Kidney (tissue), 14 donors: ENCODE measurements around the gene EEPD1. TPM values are rescaled to one million over a fixed set of nuclear protein-coding genes. Genes with fewer than 3 reads are reported as not detected.

ENCODE experiments used
- DNase-seq, 5 donors: peaks; one replicate each; pipeline ENCODE4 v3.0.0-alpha.2; 2013 to 2020
- FAIRE-seq: peaks from 2 replicates; lab custom pipeline; 2012; peaks lifted over from hg19 to GRCh38; lab: Jason Lieb, UNC
- H3K27ac ChIP-seq, 2 donors: one replicate each; pipeline ENCODE4 v1.7.0; 2013; ENCODE audit warnings: low read depth in 2 of 2, low read length in 2 of 2, inconsistent platforms in 1 of 2
- H3K27me3 ChIP-seq: one replicate; pipeline ENCODE4 v1.7.1; 2013; ENCODE audit warnings: low read length, inconsistent platforms; ENCODE audit not compliant: control insufficient read depth, insufficient read depth
- H3K36me3 ChIP-seq, 3 donors: one replicate each; pipeline versions ENCODE4 v1.7.0 to v1.7.1; 2013; ENCODE audit warnings: low read length in 3 of 3, control low read depth in 1 of 3, inconsistent platforms in 1 of 3; ENCODE audit not compliant: insufficient read depth in 3 of 3, control insufficient read depth in 2 of 3
- H3K4me1 ChIP-seq, 3 donors: one replicate each; pipeline versions ENCODE4 v1.7.0 to v1.7.1; 2013; ENCODE audit warnings: low read length in 3 of 3, inconsistent platforms in 1 of 3, low read depth in 1 of 3; ENCODE audit not compliant: control insufficient read depth in 2 of 3, insufficient read depth in 2 of 3
- H3K4me3 ChIP-seq, 3 donors: one replicate each; pipeline versions ENCODE4 v1.7.0 to v1.8.1; 2013; ENCODE audit warnings: low read length in 3 of 3, control low read depth in 1 of 3, inconsistent platforms in 1 of 3
- H3K9ac ChIP-seq, 3 donors: one replicate each; pipeline versions ENCODE4 v1.7.0 to v1.7.1; 2013; ENCODE audit warnings: low read length in 3 of 3, control low read depth in 1 of 3, inconsistent platforms in 1 of 3
- H3K9me3 ChIP-seq, 3 donors: one replicate each; pipeline versions ENCODE4 v1.7.0 to v1.7.1; 2013; ENCODE audit warnings: low read length in 3 of 3, control low read depth in 1 of 3, inconsistent platforms in 1 of 3; ENCODE audit not compliant: control insufficient read depth in 2 of 3, insufficient read depth in 1 of 3
- intact Hi-C: fragments of 100-400 bp; cut with DNase I; formaldehyde crosslinking; loops from one replicate; pipeline ENCODE4 v1.11.1; 2022
- polyA plus RNA-seq: library from polyadenylated mRNA; stranded (reverse); fragments of 350-450 nt; fragmentation: Illumina TruSeq; extraction: RNeasy Lipid Tissue Mini Kit (QIAGEN cat#74804); gene quantifications from one replicate; pipeline ENCODE4 v1.2.3, GENCODE V29; 2014; ENCODE audit warnings: low read depth, low replicate concordance; ENCODE audit not compliant: insufficient read depth
- total RNA-seq: library from RNA; stranded (reverse); fragmentation: NEBNext Ultra II Directional; extraction: Animal tissue kit (Norgen Biotek cat#: 25700); gene quantifications from one replicate; pipeline ENCODE4 v1.2.1, GENCODE V29; 2021
- TF ChIP-seq, protein P1 (sequence below): IDR thresholded peaks from 3 replicates; pipeline ENCODE4 v1.5.1; 2012; ENCODE audit warnings: mild to moderate bottlenecking, moderate library complexity, borderline replicate concordance; ENCODE audit not compliant: insufficient read depth; ENCODE audit errors: extremely low read depth
- donor health status: control.
- donor health status: control.
- donor health status: control.
- donor health status: control.
- donor health status: control.
- donor health status: DM: yes; HTN: yes; CAD: no.
- donor health status: Normal renal cell carcinoma (clear cell type).

EEPD1 gene
- total and polyA plus RNA-seq, 2 donors from 2014 or later = 6.3 to 6.4 TPM

DNA sequence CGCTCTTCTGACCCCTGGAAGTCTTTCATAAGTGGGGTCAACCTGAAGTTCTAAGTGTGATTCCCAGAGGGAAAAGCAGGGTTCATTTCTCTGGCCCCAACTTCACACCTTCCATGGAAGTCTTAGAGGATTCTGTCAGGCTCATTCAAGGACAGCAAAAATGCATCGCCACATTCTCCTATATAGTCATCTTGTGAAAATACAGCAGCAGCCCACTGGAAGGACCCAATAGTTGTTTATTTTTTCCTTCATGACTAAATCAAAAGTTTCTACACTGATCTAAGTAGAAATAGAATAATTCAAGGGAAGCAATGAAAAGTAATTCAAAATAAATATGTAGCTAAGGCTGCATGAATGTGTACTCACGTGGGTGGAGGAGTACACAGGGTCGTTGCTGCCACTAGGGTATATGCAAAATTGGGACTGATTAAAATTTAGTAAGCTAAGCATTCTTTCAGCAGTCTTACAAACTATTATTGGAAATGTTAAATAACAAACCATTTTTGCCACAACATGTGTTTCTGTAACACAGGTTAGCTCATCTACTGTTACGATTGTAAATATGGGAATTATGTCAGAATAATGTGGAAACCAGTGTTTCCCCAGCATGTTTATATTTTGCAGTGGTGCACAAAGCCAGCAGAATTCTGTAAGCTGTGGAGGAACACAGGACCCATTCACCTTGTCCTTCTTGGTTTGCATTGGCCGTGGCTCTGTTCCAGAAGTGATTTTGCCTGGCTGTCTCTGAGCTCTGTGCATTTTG lies 33.5 kb downstream of the EEPD1 start:
- no peak for FAIRE-seq
- TF ChIP-seq, protein P1, sequence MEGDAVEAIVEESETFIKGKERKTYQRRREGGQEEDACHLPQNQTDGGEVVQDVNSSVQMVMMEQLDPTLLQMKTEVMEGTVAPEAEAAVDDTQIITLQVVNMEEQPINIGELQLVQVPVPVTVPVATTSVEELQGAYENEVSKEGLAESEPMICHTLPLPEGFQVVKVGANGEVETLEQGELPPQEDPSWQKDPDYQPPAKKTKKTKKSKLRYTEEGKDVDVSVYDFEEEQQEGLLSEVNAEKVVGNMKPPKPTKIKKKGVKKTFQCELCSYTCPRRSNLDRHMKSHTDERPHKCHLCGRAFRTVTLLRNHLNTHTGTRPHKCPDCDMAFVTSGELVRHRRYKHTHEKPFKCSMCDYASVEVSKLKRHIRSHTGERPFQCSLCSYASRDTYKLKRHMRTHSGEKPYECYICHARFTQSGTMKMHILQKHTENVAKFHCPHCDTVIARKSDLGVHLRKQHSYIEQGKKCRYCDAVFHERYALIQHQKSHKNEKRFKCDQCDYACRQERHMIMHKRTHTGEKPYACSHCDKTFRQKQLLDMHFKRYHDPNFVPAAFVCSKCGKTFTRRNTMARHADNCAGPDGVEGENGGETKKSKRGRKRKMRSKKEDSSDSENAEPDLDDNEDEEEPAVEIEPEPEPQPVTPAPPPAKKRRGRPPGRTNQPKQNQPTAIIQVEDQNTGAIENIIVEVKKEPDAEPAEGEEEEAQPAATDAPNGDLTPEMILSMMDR = no peak
- Histone ChIP-seq H3K9ac (no peak overlapping the region), H3K27ac (no peak overlapping the region), H3K27me3 (no peaks in the 10 kb centered on the region), H3K9me3 (no peaks in the 10 kb centered on the region), H3K4me1 (peaks cover 0 to 7% (median 6%) of the 10 kb centered on the region in 3 donors), H3K4me3 (no peak overlapping the region), H3K36me3 (no peaks in the 10 kb centered on the region)
- no peak for DNase-seq
- intact Hi-C loops = no loop called here

DNA sequence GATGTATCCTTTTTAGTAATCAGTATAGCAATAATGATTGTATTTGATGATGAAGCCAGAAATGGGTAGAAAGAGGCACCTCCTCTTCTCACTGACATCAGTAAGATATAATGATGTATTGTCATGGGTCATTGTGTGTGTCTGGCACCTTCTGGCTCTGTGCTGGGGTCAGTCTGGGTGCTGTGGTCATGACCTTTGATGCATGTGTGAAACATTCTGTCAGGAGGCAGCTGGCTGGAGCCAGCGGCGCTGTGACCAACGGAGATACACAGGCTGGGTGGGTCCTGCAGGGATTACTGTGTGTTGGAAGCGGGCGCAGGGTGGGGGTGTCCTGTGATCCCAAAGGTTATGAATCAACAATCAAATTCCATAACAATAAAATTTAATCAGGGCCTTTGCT lies 35.2 kb downstream of the EEPD1 start:
- Histone ChIP-seq H3K36me3 (no peaks in the 10 kb centered on the region), H3K4me1 (peaks cover 0 to 6% (median under 1%) of the 10 kb centered on the region in 3 donors), H3K9ac (no peak overlapping the region), H3K9me3 (no peaks in the 10 kb centered on the region), H3K27me3 (no peaks in the 10 kb centered on the region), H3K4me3 (no peak overlapping the region), H3K27ac (no peak overlapping the region)
- TF ChIP-seq, protein P1 = no peak
- intact Hi-C loops = no loop called here
- FAIRE-seq = no peak
- no peak for DNase-seq

GRCh38 chr7:36188906-36189305 lies 35.9 kb downstream of the EEPD1 start:
- H3K36me3 ChIP-seq = no peaks in the 10 kb centered on the region
- DNase-seq = no peak
- no peak overlapping the region for H3K27ac ChIP-seq
- peaks cover 0 to 6% (median 0%) of the 10 kb centered on the region in 3 donors for H3K4me1 ChIP-seq
- intact Hi-C loops = no loop called here
- H3K9me3 ChIP-seq = no peaks in the 10 kb centered on the region
- H3K9ac ChIP-seq = no peak overlapping the region
- no peak overlapping the region for H3K4me3 ChIP-seq
- H3K27me3 ChIP-seq = no peaks in the 10 kb centered on the region
- FAIRE-seq = no peak
- TF ChIP-seq, protein P1 = no peak
